GM12878 (cell line): ENCODE measurements around the gene DAAM1. TPM values are rescaled to one million over a fixed set of nuclear protein-coding genes. Genes with fewer than 3 reads are reported as not detected.
A peak's percentile ranks its signal among the peaks of the same experiment; 100 is the strongest.

Experiments
- BHLHE40 ChIP-seq, 2 experiments: fragments of 450-650 bp in 1 of 2; IDR thresholded peaks; 2 replicates each; pipeline ENCODE4 v1.6.1; 2011 to 2017; ENCODE audit warnings: low read depth in 2 of 2, borderline replicate concordance in 1 of 2, improper control_type of control experiment in 1 of 2, low read length in 1 of 2, mild to moderate bottlenecking in 1 of 2
- BMI1 ChIP-seq: fragments of 450-650 bp; IDR thresholded peaks from 2 replicates; pipeline ENCODE4 v1.6.1; 2016; ENCODE audit warnings: mild to moderate bottlenecking, moderate library complexity, borderline replicate concordance
- DPF2 ChIP-seq: fragments of 450-650 bp; IDR thresholded peaks from 2 replicates; pipeline ENCODE4 v1.6.1; 2017; ENCODE audit warnings: mild to moderate bottlenecking
- GATAD2B ChIP-seq: fragments of 450-650 bp; conservative IDR thresholded peaks from 2 replicates; pipeline ENCODE4 v1.6.1; 2017; ENCODE audit warnings: low read depth, mild to moderate bottlenecking, moderate library complexity
- IKZF1 ChIP-seq: fragments of 450-650 bp; conservative IDR thresholded peaks from 2 replicates; pipeline ENCODE4 v1.6.1; 2017; ENCODE audit warnings: antibody characterized with exemption, mild to moderate bottlenecking
- IKZF2 ChIP-seq, 2 experiments: fragments of 450-650 bp; IDR thresholded peaks; 2 replicates each; pipeline ENCODE4 v1.6.1; 2017; ENCODE audit warnings: mild to moderate bottlenecking in 2 of 2, moderate library complexity in 2 of 2
- MTA2 ChIP-seq: fragments of 450-650 bp; IDR thresholded peaks from 2 replicates; pipeline ENCODE4 v1.6.1; 2016; ENCODE audit warnings: low read depth, mild to moderate bottlenecking, moderate library complexity
- MTA3 ChIP-seq: IDR thresholded peaks from 2 replicates; pipeline ENCODE4 v1.6.1; 2012; ENCODE audit warnings: low read length, inconsistent platforms, borderline replicate concordance
- NR2C1 ChIP-seq: fragments of 450-650 bp; IDR thresholded peaks from 2 replicates; pipeline ENCODE4 v1.6.1; 2017; ENCODE audit warnings: antibody characterized with exemption, mild to moderate bottlenecking, moderate library complexity
- NR2F1 ChIP-seq: fragments of 450-650 bp; conservative IDR thresholded peaks from 2 replicates; pipeline ENCODE4 v1.6.1; 2017; ENCODE audit warnings: mild to moderate bottlenecking
- PBX3 ChIP-seq: IDR thresholded peaks from 2 replicates; pipeline ENCODE4 v1.6.1; 2011; ENCODE audit warnings: mild to moderate bottlenecking, low read depth, low read length, moderate library complexity; ENCODE audit not compliant: insufficient replicate concordance
- PML ChIP-seq: IDR thresholded peaks from 2 replicates; pipeline ENCODE4 v1.6.1; 2012; ENCODE audit warnings: low read length, inconsistent platforms
- RFX5 ChIP-seq: IDR thresholded peaks from 2 replicates; pipeline ENCODE4 v1.6.1; 2011; ENCODE audit warnings: low read depth, low read length, improper control_type of control experiment
- RUNX3 ChIP-seq: IDR thresholded peaks from 2 replicates; pipeline ENCODE4 v1.6.1; 2012; ENCODE audit warnings: low read length, inconsistent platforms
- TAF1 ChIP-seq: IDR thresholded peaks from 2 replicates; pipeline ENCODE4 v1.6.1; 2011; ENCODE audit warnings: mild to moderate bottlenecking, low read depth, low read length, borderline replicate concordance
- TCF12 ChIP-seq: IDR thresholded peaks from 2 replicates; pipeline ENCODE4 v1.6.1; 2011; ENCODE audit warnings: low read depth, mild to moderate bottlenecking, low read length
- ZBED1 ChIP-seq: IDR thresholded peaks from 2 replicates; pipeline ENCODE4 v1.6.1; 2016; ENCODE audit warnings: borderline replicate concordance
- ZNF622 ChIP-seq: fragments of 450-650 bp; IDR thresholded peaks from 2 replicates; pipeline ENCODE4 v1.6.1; 2017; ENCODE audit warnings: mild to moderate bottlenecking, inconsistent platforms
- ZNF687 ChIP-seq: fragments of 450-650 bp; IDR thresholded peaks from 2 replicates; pipeline ENCODE4 v1.6.1; 2017; ENCODE audit warnings: mild to moderate bottlenecking, moderate library complexity
- polyA plus RNA-seq, 11 experiments: library from polyadenylated mRNA; depleted of rRNA in 4 of 11; unstranded in 6 of 11; stranded (reverse) in 5 of 11; fragments of >200 nt; fragmentation: Nextera tagmentation in 4 of 11; fragmentation: Illumina TruSeq in 1 of 11; extraction: Ambion mirVana in 4 of 11; extraction: Trizol in 1 of 11; gene quantifications; 1 replicate in 1 of 11; 2 replicates in 10 of 11; pipeline versions ENCODE4 v1.2.1 to v1.2.3, GENCODE V29; 2011 to 2016; ENCODE audit warnings: inconsistent platforms in 2 of 11, missing spikeins in 2 of 11, low read depth in 1 of 11
- total RNA-seq, 4 experiments: library from RNA; depleted of rRNA in 3 of 4; stranded (reverse); fragments of >200 nt in 3 of 4; fragmentation: Illumina TruSeq in 1 of 4; extraction: Trizol in 1 of 4; gene quantifications; 2 replicates each; pipeline versions ENCODE4 v1.2.1 to v1.2.3, GENCODE V29; 2013 to 2021
- TF ChIP-seq, protein P1 (sequence below): fragments of 450-650 bp; IDR thresholded peaks from 2 replicates; pipeline ENCODE4 v1.6.1; 2016; ENCODE audit warnings: mild to moderate bottlenecking
- TF ChIP-seq, protein P2 (sequence below): fragments of 450-650 bp; IDR thresholded peaks from 2 replicates; pipeline ENCODE4 v1.6.1; 2017; ENCODE audit warnings: mild to moderate bottlenecking, low read depth, inconsistent platforms; ENCODE audit not compliant: poor library complexity, severe bottlenecking

DAAM1 gene
- total and polyA plus RNA-seq, 10 of the 15 experiments (the other 5 are each of a cell fraction or from before 2014, with no cell fraction given), result 13.8 to 32.4 (median 24.2) TPM

- TF ChIP-seq BMI1 (peak; percentile 62; the same call in 1 of the 2 replicates), ZNF687 (0 out of 2 replicates have a peak, but pooled peaks have one; percentile 44), BHLHE40 (IDR thresholded peaks at IDR 0.05; ENCODE audit: borderline replicate concordance in 1 of 2, low read depth in 2 of 2, low read length in 1 of 2) (peak; percentile 40 to 76; a peak in 3 of 4 replicates), ZNF622 (no peak), NR2C1 (peak; percentile 74), PBX3 (peak; percentile 45), NR2F1 (peak; percentile 94), MTA2 (peak; percentile 91), PML (no peak), RFX5 (no peak), ZBED1 (no peak), GATAD2B (0 out of 2 replicates have a peak, but pooled peaks have one; percentile 30), DPF2 (peak; percentile 66), RUNX3 (0 out of 2 replicates have a peak, but pooled peaks have one; percentile 20), IKZF1 (peak; percentile 71), MTA3 (no peak), TAF1 (no peak), TCF12 (0 out of 2 replicates have a peak, but pooled peaks have one; percentile 46), IKZF2 (IDR thresholded peaks at IDR 0.05) (peak; percentile 40 to 70; a peak in 3 of 4 replicates)
- TF ChIP-seq, protein P1, sequence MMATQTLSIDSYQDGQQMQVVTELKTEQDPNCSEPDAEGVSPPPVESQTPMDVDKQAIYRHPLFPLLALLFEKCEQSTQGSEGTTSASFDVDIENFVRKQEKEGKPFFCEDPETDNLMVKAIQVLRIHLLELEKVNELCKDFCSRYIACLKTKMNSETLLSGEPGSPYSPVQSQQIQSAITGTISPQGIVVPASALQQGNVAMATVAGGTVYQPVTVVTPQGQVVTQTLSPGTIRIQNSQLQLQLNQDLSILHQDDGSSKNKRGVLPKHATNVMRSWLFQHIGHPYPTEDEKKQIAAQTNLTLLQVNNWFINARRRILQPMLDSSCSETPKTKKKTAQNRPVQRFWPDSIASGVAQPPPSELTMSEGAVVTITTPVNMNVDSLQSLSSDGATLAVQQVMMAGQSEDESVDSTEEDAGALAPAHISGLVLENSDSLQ, result peak; percentile 57; the same call in 1 of the 2 replicates
- TF ChIP-seq, protein P2, sequence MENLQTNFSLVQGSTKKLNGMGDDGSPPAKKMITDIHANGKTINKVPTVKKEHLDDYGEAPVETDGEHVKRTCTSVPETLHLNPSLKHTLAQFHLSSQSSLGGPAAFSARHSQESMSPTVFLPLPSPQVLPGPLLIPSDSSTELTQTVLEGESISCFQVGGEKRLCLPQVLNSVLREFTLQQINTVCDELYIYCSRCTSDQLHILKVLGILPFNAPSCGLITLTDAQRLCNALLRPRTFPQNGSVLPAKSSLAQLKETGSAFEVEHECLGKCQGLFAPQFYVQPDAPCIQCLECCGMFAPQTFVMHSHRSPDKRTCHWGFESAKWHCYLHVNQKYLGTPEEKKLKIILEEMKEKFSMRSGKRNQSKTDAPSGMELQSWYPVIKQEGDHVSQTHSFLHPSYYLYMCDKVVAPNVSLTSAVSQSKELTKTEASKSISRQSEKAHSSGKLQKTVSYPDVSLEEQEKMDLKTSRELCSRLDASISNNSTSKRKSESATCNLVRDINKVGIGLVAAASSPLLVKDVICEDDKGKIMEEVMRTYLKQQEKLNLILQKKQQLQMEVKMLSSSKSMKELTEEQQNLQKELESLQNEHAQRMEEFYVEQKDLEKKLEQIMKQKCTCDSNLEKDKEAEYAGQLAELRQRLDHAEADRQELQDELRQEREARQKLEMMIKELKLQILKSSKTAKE, result peak; percentile 36
- TF ChIP-seq, all 136 proteins: peak for 20
Measured at GRCh38 chr14:59376686-59377085, 188.2 kb downstream of the DAAM1 start (continued).
